ENCODE results near the gene DPY30. TPM values are rescaled to one million over a fixed set of nuclear protein-coding genes. Genes with fewer than 3 reads are reported as not detected.

DPY30 gene
- 130 and 155 TPM in 2 replicates for polyA plus RNA-seq (2012; rRNA removed)
- 174 and 220 TPM in 2 replicates for polyA plus RNA-seq (2012; cell fraction: cytosol; rRNA removed)
- polyA plus RNA-seq (2012; cell fraction: nucleus; rRNA removed) = 35.9 and 39.7 TPM in 2 replicates

DNA sequence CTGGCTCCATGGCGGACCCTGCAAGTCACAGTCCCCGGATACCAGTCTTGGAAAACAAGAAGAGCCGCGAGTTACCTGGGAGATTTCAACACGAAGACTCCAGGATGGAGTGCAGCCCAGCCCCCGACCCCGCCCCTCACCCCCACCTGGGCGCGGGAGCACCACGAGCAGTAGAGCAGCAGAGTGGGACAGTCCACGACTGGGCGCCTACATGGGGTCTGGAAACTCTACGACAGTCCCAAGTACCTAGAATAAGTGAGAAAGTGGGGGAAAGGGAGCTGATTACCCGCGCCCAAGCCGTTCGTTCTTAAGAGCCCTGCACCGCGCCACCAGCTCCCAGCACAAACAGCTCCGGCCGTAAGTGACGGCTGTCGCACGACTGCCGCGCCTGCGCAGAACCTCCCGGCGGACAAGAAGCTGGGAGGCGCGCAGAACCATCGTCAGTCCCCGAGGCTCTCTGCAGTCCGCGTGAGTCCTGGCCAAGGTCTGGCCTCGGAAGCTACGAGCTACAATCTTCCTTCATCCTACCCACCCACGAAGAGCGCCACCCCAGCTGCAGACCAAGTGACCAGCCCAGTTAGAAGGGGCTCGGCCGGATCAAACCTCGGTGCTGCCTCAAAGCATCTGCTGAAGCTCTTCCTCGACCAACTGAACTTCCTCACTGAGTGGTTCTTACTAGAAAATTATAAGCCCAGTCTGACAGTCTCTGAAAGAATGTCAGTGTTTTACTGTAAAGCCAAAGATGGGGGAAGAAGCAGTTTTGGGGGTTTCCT is at the start of gene DPY30:
Gene DPY30 (minus strand): TSS at position 359 of the 773 bp plus-strand sequence. CDS start 349 bp downstream, at position 10.
- Histone ChIP-seq H4K20me1 (ENCODE audit: insufficient read depth) (0 out of 2 replicates have a peak, but pooled peaks cover 2% of the 10 kb centered on the region), H3K9me3 (no peaks in the 10 kb centered on the region), H3K36me3 (replicated peaks in 1 of 2; ENCODE audit: control insufficient read depth in 1 of 2, insufficient read depth in 2 of 2, low read length in 1 of 2) (peaks cover 0 to 11% of the 10 kb centered on the region in 2 experiments), H3K4me1 (ENCODE audit: control insufficient read depth in 1 of 2, insufficient read depth in 2 of 2, low read depth in 1 of 2, low read length in 1 of 2) (peaks cover 0 to 4% of the 10 kb centered on the region in 2 experiments; a peak in 1 of 4 replicates), H3K4me2 (peak within 1 kb of the TSS; percentile 83), H3F3A (replicated peaks; ENCODE audit: insufficient read depth) (peaks cover 20% of the 10 kb centered on the region), H3K27me3 (ENCODE audit: insufficient read depth) (no peaks in the 10 kb centered on the region), H2AFZ (ENCODE audit: low read depth) (peak within 1 kb of the TSS; percentile 97), H3K9ac (peak within 1 kb of the TSS; percentile 69), H3K27ac (ENCODE audit: low read depth in 2 of 2, low read length in 1 of 2) (peak within 1 kb of the TSS; percentile 70 to 85), H3K4me3 (ENCODE audit: low read depth in 2 of 2, low read length in 1 of 2) (peak within 1 kb of the TSS; percentile 69 to 93), H3K79me2 (ENCODE audit: insufficient read depth) (peaks cover 38% of the 10 kb centered on the region), H3K9me2 (no peaks in the 10 kb centered on the region)
- ChIA-PET CTCF (interaction anchor here (0.9 to 1.9 kb wide), 3 partner anchors 10 to 24 kb away, joined by 5 to 9 read pairs (median 5); partner anchors contain the start of gene SPAST), POLR2A (interaction anchor here (0.6 to 2.4 kb wide), 11 partner anchors 9 to 1278 kb away, joined by 3 to 58 read pairs (median 4); partner anchors contain the start of genes SLC30A6 and SPAST)
- DNase-seq = peak; percentile 96
- under 1% methylated on average over 30 of the region's 43 CpGs for WGBS (ENCODE audit: low lambda C conversion rate)
- peak; percentile 73 for TF ChIP-seq REST (IDR thresholded peaks at IDR 0.05; ENCODE audit: low read depth, low read length)
- TF ChIP-seq CHD2 (IDR thresholded peaks at IDR 0.05; ENCODE audit: low read length, partially characterized antibody) = no peak
- TF ChIP-seq FOXJ3 (CRISPR knock-in tag; IDR thresholded peaks at IDR 0.05) = no peak
- no peak for TF ChIP-seq JUND (IDR thresholded peaks at IDR 0.05)
- no peak; the same call in 1 of the 2 replicates for TF ChIP-seq GATA2 (CRISPR knock-in tag; IDR thresholded peaks at IDR 0.05)
- TF ChIP-seq NRF1 (IDR thresholded peaks at IDR 0.05; ENCODE audit: low read depth, low read length) = peak; percentile 83
- peak; percentile 95 for TF ChIP-seq MXI1 (IDR thresholded peaks at IDR 0.05; ENCODE audit: low read depth, low read length)
- TF ChIP-seq TEAD4 (IDR thresholded peaks at IDR 0.05; ENCODE audit: borderline replicate concordance, insufficient read depth) = no peak
- TF ChIP-seq FOSL2 (IDR thresholded peaks at IDR 0.05; ENCODE audit: borderline replicate concordance, low read depth) = no peak
- peak; percentile 97 for TF ChIP-seq MAX (IDR thresholded peaks at IDR 0.05; ENCODE audit: low read depth)
- peak; percentile 16; the same call in 1 of the 2 replicates for TF ChIP-seq PBX3 (IDR thresholded peaks at IDR 0.05)
- TF ChIP-seq, protein P1, sequence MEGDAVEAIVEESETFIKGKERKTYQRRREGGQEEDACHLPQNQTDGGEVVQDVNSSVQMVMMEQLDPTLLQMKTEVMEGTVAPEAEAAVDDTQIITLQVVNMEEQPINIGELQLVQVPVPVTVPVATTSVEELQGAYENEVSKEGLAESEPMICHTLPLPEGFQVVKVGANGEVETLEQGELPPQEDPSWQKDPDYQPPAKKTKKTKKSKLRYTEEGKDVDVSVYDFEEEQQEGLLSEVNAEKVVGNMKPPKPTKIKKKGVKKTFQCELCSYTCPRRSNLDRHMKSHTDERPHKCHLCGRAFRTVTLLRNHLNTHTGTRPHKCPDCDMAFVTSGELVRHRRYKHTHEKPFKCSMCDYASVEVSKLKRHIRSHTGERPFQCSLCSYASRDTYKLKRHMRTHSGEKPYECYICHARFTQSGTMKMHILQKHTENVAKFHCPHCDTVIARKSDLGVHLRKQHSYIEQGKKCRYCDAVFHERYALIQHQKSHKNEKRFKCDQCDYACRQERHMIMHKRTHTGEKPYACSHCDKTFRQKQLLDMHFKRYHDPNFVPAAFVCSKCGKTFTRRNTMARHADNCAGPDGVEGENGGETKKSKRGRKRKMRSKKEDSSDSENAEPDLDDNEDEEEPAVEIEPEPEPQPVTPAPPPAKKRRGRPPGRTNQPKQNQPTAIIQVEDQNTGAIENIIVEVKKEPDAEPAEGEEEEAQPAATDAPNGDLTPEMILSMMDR (IDR thresholded peaks at IDR 0.05) = peak; percentile 18
- no peak for TF ChIP-seq RXRA (IDR thresholded peaks at IDR 0.05; ENCODE audit: borderline replicate concordance, low read depth)
- no peak for TF ChIP-seq USF1 (IDR thresholded peaks at IDR 0.05; ENCODE audit: borderline replicate concordance, low read depth)
- TF ChIP-seq SIN3A (IDR thresholded peaks at IDR 0.05; ENCODE audit: borderline replicate concordance, low read depth, low read length) = peak; percentile 88
- no peak for TF ChIP-seq ELF1 (IDR thresholded peaks at IDR 0.05)
- no peak for TF ChIP-seq RCOR1 (IDR thresholded peaks at IDR 0.05; ENCODE audit: low read length)
- peak; percentile 4; the same call in 1 of the 2 replicates for TF ChIP-seq SMC3 (IDR thresholded peaks at IDR 0.05; ENCODE audit: low read depth, low read length)
- no peak for TF ChIP-seq FOXM1 (IDR thresholded peaks at IDR 0.05; ENCODE audit: low read depth)
- TF ChIP-seq USF2 (IDR thresholded peaks at IDR 0.05; ENCODE audit: borderline replicate concordance, low read depth, low read length) = no peak
- peak; percentile 98 for TF ChIP-seq TAF1 (IDR thresholded peaks at IDR 0.05; ENCODE audit: borderline replicate concordance, low read depth, low read length)
- peak; percentile 31 for TF ChIP-seq RAD21 (IDR thresholded peaks at IDR 0.05; ENCODE audit: low read length)
- TF ChIP-seq EP300 (IDR thresholded peaks at IDR 0.05; ENCODE audit: borderline replicate concordance in 1 of 2, low read depth in 1 of 2, low read length in 1 of 2) = no peak; a peak in 1 of 4 replicates
- no peak for TF ChIP-seq NFIC (IDR thresholded peaks at IDR 0.05; ENCODE audit: borderline replicate concordance)
